Mesenteric fat pad (tissue), 1 donor: ENCODE results near the gene NR2C2. TPM values are rescaled to one million over a fixed set of nuclear protein-coding genes. Genes with fewer than 3 reads are reported as not detected.

Experiments
- DNase-seq: peaks from one replicate; pipeline ENCODE4 v3.0.0-alpha.2; 2020; ENCODE audit warnings: low spot score
- total RNA-seq: library from RNA; stranded (reverse); fragmentation: NEBNext Ultra II Directional; extraction: Animal tissue kit (Norgen Biotek cat#: 25700); gene quantifications from one replicate; pipeline ENCODE4 v1.2.1, GENCODE V29; 2021
- donor health status: DM: yes; HTN: yes; CAD: no.

The NR2C2 gene
- total RNA-seq, 1 donor from 2014 or later, result 32.9 TPM

- DNase-seq, result no peak
These were observed 115.9 kb downstream of the NR2C2 start for GRCh38 chr3:15063238-15063637.

- DNase-seq, result no peak
These were observed 116.4 kb downstream of the NR2C2 start for GRCh38 chr3:15063656-15064286.

- no peak for DNase-seq
These were observed 117.0 kb downstream of the NR2C2 start for GRCh38 chr3:15064299-15064834.

GRCh38 chr3:15064835-15065549 is 117.6 kb downstream of the NR2C2 start, which contains the start of gene MRPS25:
MRPS25 (minus strand) TSS chr3:15065315; CDS start chr3:15065194, 121 bp downstream.
- DNase-seq, result peak; percentile 97

- DNase-seq, result no peak
These were observed 118.2 kb downstream of the NR2C2 start for GRCh38 chr3:15065550-15066007.

GRCh38 chr3:15066467-15066866 is 119.1 kb downstream of the NR2C2 start:
- DNase-seq, result no peak

GRCh38 chr3:15069441-15069840 is 122.1 kb downstream of the NR2C2 start:
- no peak for DNase-seq

- DNase-seq, result no peak
These were observed 124.3 kb downstream of the NR2C2 start for GRCh38 chr3:15071699-15072098.

- no peak for DNase-seq
These were observed 127.1 kb downstream of the NR2C2 start for GRCh38 chr3:15074500-15074899.

GRCh38 chr3:15079091-15079490 is 131.7 kb downstream of the NR2C2 start:
- no peak for DNase-seq

GRCh38 chr3:15081960-15082664 is 134.7 kb downstream of the NR2C2 start:
- no peak for DNase-seq

- no peak for DNase-seq
These were observed 135.9 kb downstream of the NR2C2 start for GRCh38 chr3:15083252-15083651.

- no peak for DNase-seq
These were observed 138.9 kb downstream of the NR2C2 start for GRCh38 chr3:15086263-15086662.

- DNase-seq, result no peak
These were observed 139.3 kb downstream of the NR2C2 start for GRCh38 chr3:15086699-15087098.

GRCh38 chr3:15089201-15089600 is 141.8 kb downstream of the NR2C2 start:
- no peak for DNase-seq

- no peak for DNase-seq
These were observed 144.2 kb downstream of the NR2C2 start for GRCh38 chr3:15091575-15091974.

- DNase-seq, result no peak
These were observed 145.3 kb downstream of the NR2C2 start for GRCh38 chr3:15092686-15093085.

- DNase-seq, result no peak
These were observed 146.9 kb downstream of the NR2C2 start for GRCh38 chr3:15094187-15094875.

GRCh38 chr3:15096046-15096445 is 148.7 kb downstream of the NR2C2 start:
- DNase-seq, result no peak

- DNase-seq, result no peak
These were observed 150.5 kb downstream of the NR2C2 start for GRCh38 chr3:15097891-15098290.
